Suprapubic skin (tissue), 4 donors: Measurements from ENCODE around the gene CDC42EP4.

Experiments used
- POLR2A ChIP-seq, 2 donors: fragments of 450-650 bp; IDR thresholded peaks; one replicate each; pipeline ENCODE4 v1.6.1; 2017; ENCODE audit warnings: antibody characterized with exemption in 2 of 2, mild to moderate bottlenecking in 2 of 2, moderate library complexity in 2 of 2
- POLR2AphosphoS5 ChIP-seq, 3 donors: sonication (generic); formaldehyde crosslinking; IDR thresholded peaks; one replicate each; pipeline ENCODE4 v1.6.1; 2017; ENCODE audit warnings: antibody characterized with exemption in 3 of 3
- TF ChIP-seq, protein P1 (sequence below), 2 donors: fragments of 200-600 bp in 1 of 2; fragments of 450-650 bp in 1 of 2; sonication (generic) in 1 of 2; IDR thresholded peaks; one replicate each; pipeline ENCODE4 v1.5.1; 2016 to 2019; ENCODE audit warnings: antibody characterized with exemption in 2 of 2, mild to moderate bottlenecking in 1 of 2, moderate library complexity in 1 of 2

DNA sequence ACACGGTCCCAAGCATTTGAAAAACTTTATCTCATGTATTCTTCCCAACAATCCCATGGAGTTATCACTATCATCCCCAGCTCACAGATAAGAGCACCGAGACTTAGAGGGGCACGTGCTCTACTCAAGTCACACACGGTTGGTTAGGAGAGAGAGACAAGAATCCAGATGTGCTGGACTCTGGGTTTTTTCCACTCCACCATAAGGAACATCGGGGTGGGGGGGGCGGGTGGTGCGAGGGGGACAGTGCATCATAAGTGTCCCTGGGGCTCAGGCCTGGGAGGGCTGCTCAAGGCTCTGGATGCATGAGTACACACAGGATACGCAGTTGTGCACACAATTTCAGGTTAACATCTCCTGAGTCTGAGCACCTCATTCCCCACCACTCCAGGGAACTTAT is 7.4 kb downstream of the CDC42EP4 start:
- TF ChIP-seq POLR2A (IDR thresholded peaks at IDR 0.05) = no peak
- TF ChIP-seq POLR2AphosphoS5 (IDR thresholded peaks at IDR 0.05) = no peak
- TF ChIP-seq, protein P1, sequence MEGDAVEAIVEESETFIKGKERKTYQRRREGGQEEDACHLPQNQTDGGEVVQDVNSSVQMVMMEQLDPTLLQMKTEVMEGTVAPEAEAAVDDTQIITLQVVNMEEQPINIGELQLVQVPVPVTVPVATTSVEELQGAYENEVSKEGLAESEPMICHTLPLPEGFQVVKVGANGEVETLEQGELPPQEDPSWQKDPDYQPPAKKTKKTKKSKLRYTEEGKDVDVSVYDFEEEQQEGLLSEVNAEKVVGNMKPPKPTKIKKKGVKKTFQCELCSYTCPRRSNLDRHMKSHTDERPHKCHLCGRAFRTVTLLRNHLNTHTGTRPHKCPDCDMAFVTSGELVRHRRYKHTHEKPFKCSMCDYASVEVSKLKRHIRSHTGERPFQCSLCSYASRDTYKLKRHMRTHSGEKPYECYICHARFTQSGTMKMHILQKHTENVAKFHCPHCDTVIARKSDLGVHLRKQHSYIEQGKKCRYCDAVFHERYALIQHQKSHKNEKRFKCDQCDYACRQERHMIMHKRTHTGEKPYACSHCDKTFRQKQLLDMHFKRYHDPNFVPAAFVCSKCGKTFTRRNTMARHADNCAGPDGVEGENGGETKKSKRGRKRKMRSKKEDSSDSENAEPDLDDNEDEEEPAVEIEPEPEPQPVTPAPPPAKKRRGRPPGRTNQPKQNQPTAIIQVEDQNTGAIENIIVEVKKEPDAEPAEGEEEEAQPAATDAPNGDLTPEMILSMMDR (IDR thresholded peaks at IDR 0.05) = no peak
